ENCODE data around the gene LDLRAD3. TPM values are rescaled to one million over a fixed set of nuclear protein-coding genes. Genes with fewer than 3 reads are reported as not detected.

Gene LDLRAD3
- polyA plus RNA-seq, 1 donor (not counting 4 experiments of a cell fraction or from before 2014, with no cell fraction given) = 13.1 TPM

DNA sequence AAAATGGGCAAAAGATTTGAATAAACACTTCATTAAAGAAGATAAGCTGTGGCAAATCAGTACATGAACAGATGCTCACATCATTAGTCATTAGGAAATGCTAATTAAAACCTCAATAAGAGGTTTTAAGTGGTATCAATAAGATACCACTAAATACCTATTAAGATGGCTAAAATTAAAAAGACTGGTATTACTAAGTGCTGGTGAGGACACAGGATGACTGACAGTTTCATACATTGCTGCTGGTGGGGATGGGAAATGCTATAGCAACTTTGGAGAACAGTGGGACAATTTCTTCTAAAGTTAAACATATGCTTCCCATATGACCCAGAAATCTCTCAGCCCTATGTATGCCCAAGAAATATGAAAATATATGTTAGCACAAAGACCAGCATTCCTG, 276.1 kb downstream of the LDLRAD3 start:
- no peaks in the 10 kb centered on the region for H3K36me3 ChIP-seq (ENCODE audit: control insufficient read depth in 2 of 2, extremely low read depth in 1 of 2, insufficient read depth in 2 of 2, low read length in 2 of 2)

DNA sequence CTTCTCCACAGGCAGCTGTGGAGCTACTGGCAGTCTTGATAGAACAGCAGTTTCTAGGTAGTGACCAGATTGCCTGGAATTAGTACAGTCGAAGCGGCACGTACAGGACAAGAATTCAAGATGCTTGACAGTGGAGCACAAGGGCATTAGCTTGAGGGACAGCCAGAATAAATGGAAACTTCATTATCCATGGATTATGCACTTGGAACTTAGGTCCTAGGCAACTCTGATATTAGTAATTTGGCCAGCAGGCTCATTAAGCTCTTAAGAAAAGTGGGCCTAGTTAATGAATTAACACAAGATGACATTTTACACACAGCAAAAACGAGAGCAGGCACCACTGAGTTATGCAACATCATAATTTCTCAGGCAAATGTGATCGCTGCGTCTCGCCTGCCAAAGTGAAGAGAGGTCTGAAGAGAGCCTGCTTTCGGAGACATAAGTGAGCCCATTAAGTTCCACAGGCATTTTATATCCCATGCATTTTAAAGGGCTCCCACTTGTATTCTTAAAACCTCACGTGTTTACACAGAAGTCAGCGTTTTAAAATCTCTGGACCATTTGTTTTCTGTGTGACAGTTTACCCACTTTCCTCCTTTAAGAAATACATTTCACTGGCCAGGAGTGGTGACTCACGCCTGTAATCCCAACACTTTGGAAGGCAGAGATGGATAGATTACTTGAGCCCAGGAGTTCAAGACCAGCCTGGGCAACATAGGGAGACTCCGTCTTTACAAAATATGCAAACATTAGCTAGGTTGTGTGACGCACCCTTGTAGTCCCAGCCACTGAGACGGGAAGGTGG, 279.2 kb downstream of the LDLRAD3 start:
- Histone ChIP-seq H3K79me2 (ENCODE audit: control insufficient read depth, insufficient read depth, low read length) (no peaks in the 10 kb centered on the region), H2AFZ (ENCODE audit: control insufficient read depth, low read length) (no peak overlapping the region), H4K20me1 (ENCODE audit: control insufficient read depth, extremely low read depth, insufficient read depth, low read length) (no peaks in the 10 kb centered on the region), H3K4me1 (ENCODE audit: control insufficient read depth, extremely low read depth, insufficient read depth, low read length) (peaks cover 3% of the 10 kb centered on the region), H3K4me2 (ENCODE audit: control insufficient read depth, extremely low read depth, insufficient read depth, low read depth, low read length) (peak overlapping the region; percentile 9), H3K9me3 (ENCODE audit: control insufficient read depth, low read depth, low read length) (no peaks in the 10 kb centered on the region), H3K36me3 (ENCODE audit: control insufficient read depth in 2 of 2, extremely low read depth in 1 of 2, insufficient read depth in 2 of 2, low read length in 2 of 2) (peaks cover 0 to 3% of the 10 kb centered on the region in 2 experiments), H3K4me3 (ENCODE audit: control insufficient read depth in 2 of 3, extremely low read depth in 1 of 3, insufficient read depth in 2 of 3, low read depth in 1 of 3, low read length in 3 of 3) (no peak overlapping the region), H3K9me1 (ENCODE audit: control insufficient read depth, extremely low read depth, insufficient read depth, low read length) (no peaks in the 10 kb centered on the region), H3K27ac (ENCODE audit: control insufficient read depth, insufficient read depth, low read length) (no peak overlapping the region), H3K27me3 (ENCODE audit: control insufficient read depth, extremely low read depth, insufficient read depth, low read length) (no peaks in the 10 kb centered on the region), H3K9ac (ENCODE audit: control insufficient read depth, extremely low read depth, insufficient read depth, low read length) (no peak overlapping the region)
- TF ChIP-seq, protein P1, sequence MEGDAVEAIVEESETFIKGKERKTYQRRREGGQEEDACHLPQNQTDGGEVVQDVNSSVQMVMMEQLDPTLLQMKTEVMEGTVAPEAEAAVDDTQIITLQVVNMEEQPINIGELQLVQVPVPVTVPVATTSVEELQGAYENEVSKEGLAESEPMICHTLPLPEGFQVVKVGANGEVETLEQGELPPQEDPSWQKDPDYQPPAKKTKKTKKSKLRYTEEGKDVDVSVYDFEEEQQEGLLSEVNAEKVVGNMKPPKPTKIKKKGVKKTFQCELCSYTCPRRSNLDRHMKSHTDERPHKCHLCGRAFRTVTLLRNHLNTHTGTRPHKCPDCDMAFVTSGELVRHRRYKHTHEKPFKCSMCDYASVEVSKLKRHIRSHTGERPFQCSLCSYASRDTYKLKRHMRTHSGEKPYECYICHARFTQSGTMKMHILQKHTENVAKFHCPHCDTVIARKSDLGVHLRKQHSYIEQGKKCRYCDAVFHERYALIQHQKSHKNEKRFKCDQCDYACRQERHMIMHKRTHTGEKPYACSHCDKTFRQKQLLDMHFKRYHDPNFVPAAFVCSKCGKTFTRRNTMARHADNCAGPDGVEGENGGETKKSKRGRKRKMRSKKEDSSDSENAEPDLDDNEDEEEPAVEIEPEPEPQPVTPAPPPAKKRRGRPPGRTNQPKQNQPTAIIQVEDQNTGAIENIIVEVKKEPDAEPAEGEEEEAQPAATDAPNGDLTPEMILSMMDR (optimal IDR thresholded peaks at IDR 0.05 in 1 of 3, IDR thresholded peaks at IDR 0.05 in 1 of 3, conservative IDR thresholded peaks at IDR 0.05 in 1 of 3; ENCODE audit: extremely low read depth in 1 of 3, insufficient read depth in 2 of 3, low read length in 3 of 3) = no peak
- TF ChIP-seq EZH2 (IDR thresholded peaks at IDR 0.05; ENCODE audit: low read length) = no peak
- no peak for DNase-seq (ENCODE audit: low read depth, low spot score)
- dilution Hi-C loops (cut with MboI; ENCODE audit: extremely low pct_ligation_motif_present, low sequenced_read_pairs) = no loop called here
- FAIRE-seq = peak; percentile 81

More for the DNA sequence above, 276.1 kb downstream of the LDLRAD3 start:
- Histone ChIP-seq H3K9me1 (ENCODE audit: control insufficient read depth, extremely low read depth, insufficient read depth, low read length) (no peaks in the 10 kb centered on the region), H3K4me3 (ENCODE audit: control insufficient read depth in 2 of 3, extremely low read depth in 1 of 3, insufficient read depth in 2 of 3, low read depth in 1 of 3, low read length in 3 of 3) (no peak overlapping the region), H3K4me2 (ENCODE audit: control insufficient read depth, extremely low read depth, insufficient read depth, low read depth, low read length) (no peak overlapping the region), H3K27ac (ENCODE audit: control insufficient read depth, insufficient read depth, low read length) (no peak overlapping the region), H3K9ac (ENCODE audit: control insufficient read depth, extremely low read depth, insufficient read depth, low read length) (no peak overlapping the region), H3K27me3 (ENCODE audit: control insufficient read depth, extremely low read depth, insufficient read depth, low read length) (no peaks in the 10 kb centered on the region), H3K79me2 (ENCODE audit: control insufficient read depth, insufficient read depth, low read length) (no peaks in the 10 kb centered on the region), H3K4me1 (ENCODE audit: control insufficient read depth, extremely low read depth, insufficient read depth, low read length) (peaks cover 8% of the 10 kb centered on the region), H4K20me1 (ENCODE audit: control insufficient read depth, extremely low read depth, insufficient read depth, low read length) (no peaks in the 10 kb centered on the region), H3K9me3 (ENCODE audit: control insufficient read depth, low read depth, low read length) (no peaks in the 10 kb centered on the region), H2AFZ (ENCODE audit: control insufficient read depth, low read length) (no peak overlapping the region)
- TF ChIP-seq, protein P1 (optimal IDR thresholded peaks at IDR 0.05 in 1 of 3, IDR thresholded peaks at IDR 0.05 in 1 of 3, conservative IDR thresholded peaks at IDR 0.05 in 1 of 3; ENCODE audit: extremely low read depth in 1 of 3, insufficient read depth in 2 of 3, low read length in 3 of 3) = no peak
- no peak for TF ChIP-seq EZH2 (IDR thresholded peaks at IDR 0.05; ENCODE audit: low read length)
- DNase-seq (ENCODE audit: low read depth, low spot score) (no peak), FAIRE-seq (no peak)
- dilution Hi-C loops (cut with MboI; ENCODE audit: extremely low pct_ligation_motif_present, low sequenced_read_pairs) = no loop called here

All from keratinocyte (primary cell).